Fibroblast of the aortic adventitia (primary cell): ENCODE measurements around the gene ADARB2. TPM values are rescaled to one million over a fixed set of nuclear protein-coding genes. Genes with fewer than 3 reads are reported as not detected.

Experiments used
- DNase-seq: peaks from one replicate; pipeline ENCODE4 v3.0.0-alpha.2; 2010; ENCODE audit warnings: low read depth
- H3K4me3 ChIP-seq: 2 replicates; pipeline ENCODE4 v1.5.1; 2011; ENCODE audit warnings: low read depth, mild to moderate bottlenecking, control low read depth, low read length, moderate library complexity
- total RNA-seq: library from RNA; depleted of rRNA; stranded (reverse); fragments of >200 nt; gene quantifications from 2 replicates; pipeline ENCODE4 v1.2.3, GENCODE V29; 2012; ENCODE audit warnings: low replicate concordance
- TF ChIP-seq, protein P1 (sequence below): IDR thresholded peaks from 2 replicates; pipeline ENCODE4 v1.5.1; 2011; ENCODE audit warnings: mild to moderate bottlenecking, low read length, control low read depth, inconsistent platforms; ENCODE audit not compliant: insufficient read depth

Gene ADARB2
- total RNA-seq, 1 donor = not detected

DNA sequence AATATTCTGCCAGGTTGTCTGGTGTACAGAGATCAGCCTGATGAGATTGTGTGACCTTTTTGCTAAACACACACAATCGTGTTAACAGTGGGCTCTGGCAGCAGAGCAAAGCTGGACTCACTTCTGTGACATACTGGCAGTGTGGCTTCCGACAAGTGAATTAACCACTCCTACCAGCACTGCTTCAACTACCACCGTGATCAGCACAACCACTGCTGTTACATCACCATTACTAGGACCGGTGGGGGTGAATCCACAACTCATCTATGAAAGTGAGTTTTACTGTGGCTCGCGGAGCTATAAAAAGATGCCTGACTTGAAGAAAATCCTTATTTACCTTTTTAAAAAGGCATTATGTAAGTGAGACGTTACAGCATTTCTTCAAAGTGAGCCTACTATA lies 545.6 kb downstream of the ADARB2 start:
- no peak overlapping the region for H3K4me3 ChIP-seq
- TF ChIP-seq, protein P1, sequence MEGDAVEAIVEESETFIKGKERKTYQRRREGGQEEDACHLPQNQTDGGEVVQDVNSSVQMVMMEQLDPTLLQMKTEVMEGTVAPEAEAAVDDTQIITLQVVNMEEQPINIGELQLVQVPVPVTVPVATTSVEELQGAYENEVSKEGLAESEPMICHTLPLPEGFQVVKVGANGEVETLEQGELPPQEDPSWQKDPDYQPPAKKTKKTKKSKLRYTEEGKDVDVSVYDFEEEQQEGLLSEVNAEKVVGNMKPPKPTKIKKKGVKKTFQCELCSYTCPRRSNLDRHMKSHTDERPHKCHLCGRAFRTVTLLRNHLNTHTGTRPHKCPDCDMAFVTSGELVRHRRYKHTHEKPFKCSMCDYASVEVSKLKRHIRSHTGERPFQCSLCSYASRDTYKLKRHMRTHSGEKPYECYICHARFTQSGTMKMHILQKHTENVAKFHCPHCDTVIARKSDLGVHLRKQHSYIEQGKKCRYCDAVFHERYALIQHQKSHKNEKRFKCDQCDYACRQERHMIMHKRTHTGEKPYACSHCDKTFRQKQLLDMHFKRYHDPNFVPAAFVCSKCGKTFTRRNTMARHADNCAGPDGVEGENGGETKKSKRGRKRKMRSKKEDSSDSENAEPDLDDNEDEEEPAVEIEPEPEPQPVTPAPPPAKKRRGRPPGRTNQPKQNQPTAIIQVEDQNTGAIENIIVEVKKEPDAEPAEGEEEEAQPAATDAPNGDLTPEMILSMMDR = no peak
- DNase-seq = no peak

- no peak overlapping the region for H3K4me3 ChIP-seq
- DNase-seq = no peak
- TF ChIP-seq, protein P1 = no peak
Observed at GRCh38 chr10:1190791-1191490, 546.4 kb downstream of the ADARB2 start.

DNA sequence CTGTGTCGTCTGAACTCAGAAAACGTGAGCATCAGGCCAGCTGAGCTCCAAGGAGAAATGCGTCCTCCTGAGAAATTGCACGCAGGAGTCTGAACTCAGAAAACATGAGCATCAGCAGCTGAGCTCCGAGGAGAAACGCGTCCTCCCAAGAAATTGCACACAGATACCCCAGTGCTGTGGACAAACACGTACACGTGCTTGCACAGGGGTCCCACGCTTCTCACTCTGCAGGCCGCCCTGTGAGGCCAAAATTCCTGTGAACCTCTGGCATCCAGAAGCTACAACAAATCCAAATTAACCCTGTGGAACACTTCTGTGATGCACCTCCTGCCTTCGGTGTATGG lies 547.3 kb downstream of the ADARB2 start:
- H3K4me3 ChIP-seq = no peak overlapping the region
- TF ChIP-seq, protein P1 = no peak
- DNase-seq = no peak

DNA sequence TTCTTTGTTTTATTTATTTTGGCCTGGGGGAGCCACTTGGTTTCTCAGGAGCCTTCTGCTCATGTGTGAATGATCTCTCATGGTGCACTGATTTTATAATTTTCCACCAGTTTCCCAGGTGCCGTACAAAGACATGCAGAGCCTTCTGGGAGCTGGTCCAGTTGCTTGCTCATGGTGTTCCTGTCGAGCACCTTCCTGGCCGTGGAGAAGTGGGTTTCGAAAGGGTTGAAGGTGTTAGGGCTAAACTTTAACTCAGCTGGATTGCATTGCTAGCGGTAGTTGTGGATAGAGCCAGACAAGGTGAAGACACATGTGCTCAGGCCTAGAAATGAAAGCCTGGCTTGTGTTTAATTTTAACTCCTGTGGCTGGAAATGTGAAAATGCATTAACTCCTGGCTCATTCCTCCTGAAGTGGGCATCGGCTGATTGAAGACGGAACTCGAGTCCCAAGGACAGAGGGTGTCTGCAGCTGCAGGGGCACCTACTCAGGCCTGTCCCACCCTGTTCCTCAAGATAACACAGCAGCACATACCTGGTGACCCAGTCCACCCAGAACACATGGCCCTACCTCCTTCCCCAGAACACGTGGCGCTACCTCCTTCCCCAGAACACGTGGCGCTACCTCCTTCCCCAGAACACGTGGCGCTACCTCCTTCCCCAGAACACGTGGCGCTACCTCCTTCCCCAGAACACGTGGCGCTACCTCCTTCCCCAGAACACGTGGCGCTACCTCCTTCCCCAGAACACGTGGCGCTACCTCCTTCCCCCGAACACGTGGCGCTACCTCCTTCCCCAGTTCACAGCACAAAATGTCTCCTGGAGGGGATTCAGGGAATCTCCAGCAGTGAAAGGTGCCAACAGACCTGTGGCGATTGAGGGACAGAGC lies 547.9 kb downstream of the ADARB2 start:
- TF ChIP-seq, protein P1 = no peak
- DNase-seq = no peak
- H3K4me3 ChIP-seq = no peak overlapping the region

- TF ChIP-seq, protein P1 = no peak
- no peak overlapping the region for H3K4me3 ChIP-seq
- no peak for DNase-seq
Observed at GRCh38 chr10:1188558-1189135, 548.7 kb downstream of the ADARB2 start.

DNA sequence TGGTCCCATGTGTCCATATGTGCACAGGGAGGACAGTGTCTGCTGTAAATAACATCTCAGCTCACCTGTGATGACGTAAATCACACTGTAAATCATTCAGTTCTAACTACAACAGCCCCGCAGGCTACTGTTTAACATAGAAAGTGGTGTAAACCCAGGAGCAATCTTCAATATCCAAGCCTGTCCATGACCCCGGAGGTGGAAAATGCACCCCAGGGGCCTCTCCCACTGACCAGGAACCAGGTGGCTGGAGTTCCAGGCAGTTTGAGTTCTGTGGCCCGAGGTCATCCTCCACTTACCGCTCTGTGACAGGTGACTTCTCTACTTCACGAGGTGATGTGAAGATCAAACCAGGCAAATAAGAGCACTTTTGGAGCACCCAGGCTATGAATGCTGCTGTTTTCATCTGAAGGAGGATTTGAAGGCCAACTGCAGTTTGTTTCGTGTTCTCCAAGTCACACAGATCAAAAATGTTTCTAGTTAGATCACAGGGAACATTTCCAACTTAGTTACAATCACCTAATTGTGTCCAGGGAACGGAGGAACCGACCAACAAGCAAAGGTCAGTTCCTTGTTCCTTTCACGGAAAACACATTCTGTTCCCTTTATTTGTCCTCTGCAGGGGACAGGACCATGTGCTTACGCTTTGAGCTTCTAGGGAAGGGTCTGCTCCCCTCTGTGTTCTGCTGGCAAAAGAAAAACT lies 549.3 kb downstream of the ADARB2 start:
- TF ChIP-seq, protein P1 = no peak
- no peak overlapping the region for H3K4me3 ChIP-seq
- DNase-seq = no peak
